SU-DHL-6 (cell line): Measurements from ENCODE around the gene KRT73.

Experiments used
- H2AFZ ChIP-seq: fragments of 200-600 bp; sonication (generic); 2 replicates; pipeline ENCODE4 v1.6.1; 2014; ENCODE audit warnings: low read depth, mild to moderate bottlenecking, moderate library complexity, mixed read lengths, antibody characterized with exemption, low read length; ENCODE audit not compliant: severe bottlenecking
- H3F3A ChIP-seq: fragments of 200-600 bp; shearing (Covaris generic); 2 replicates; pipeline ENCODE4 v1.6.0; 2016; ENCODE audit warnings: antibody characterized with exemption, mild to moderate bottlenecking; ENCODE audit not compliant: insufficient read depth
- H3K27ac ChIP-seq: fragments of 200-600 bp; sonication (generic); 2 replicates; pipeline ENCODE4 v1.5.1; 2016; ENCODE audit warnings: low read depth, mild to moderate bottlenecking, low read length, moderate library complexity, mixed read lengths
- H3K27me3 ChIP-seq: fragments of 200-600 bp; sonication (generic), shearing (Covaris generic); 2 replicates; pipeline ENCODE4 v1.6.0; 2014; ENCODE audit warnings: mild to moderate bottlenecking, low read length
- H3K36me3 ChIP-seq: fragments of 200-600 bp; sonication (generic); 2 replicates; pipeline ENCODE4 v1.6.1; 2014; ENCODE audit warnings: mild to moderate bottlenecking, low read length, mixed read lengths
- H3K4me2 ChIP-seq: fragments of 300-600, 200-600 bp; shearing (Covaris generic), sonication (generic); 2 replicates; pipeline ENCODE4 v1.6.0; 2014; ENCODE audit warnings: low read length, low read depth, mild to moderate bottlenecking; ENCODE audit not compliant: poor library complexity, severe bottlenecking
- H3K4me3 ChIP-seq: fragments of 200-600 bp; sonication (generic); 2 replicates; pipeline ENCODE4 v1.5.1; 2014; ENCODE audit warnings: antibody characterized with exemption, low read length, mild to moderate bottlenecking, mixed read lengths; ENCODE audit not compliant: insufficient read depth, poor library complexity, severe bottlenecking
- H3K79me2 ChIP-seq: fragments of 200-600 bp; sonication (generic); 2 replicates; pipeline ENCODE4 v1.6.1; 2014; ENCODE audit warnings: mild to moderate bottlenecking, low read length, moderate library complexity; ENCODE audit not compliant: insufficient read depth
- H3K9ac ChIP-seq: fragments of 200-600 bp; sonication (generic); 2 replicates; pipeline ENCODE4 v1.7.0; 2014; ENCODE audit warnings: mild to moderate bottlenecking, low read length
- H3K9me2 ChIP-seq: fragments of 200-600 bp; sonication (generic); replicated peaks from 2 replicates; pipeline ENCODE4 v1.6.1; 2014; ENCODE audit warnings: low read length; ENCODE audit not compliant: insufficient read depth
- H3K9me3 ChIP-seq: fragments of 200-600 bp; sonication (generic); 2 replicates; pipeline ENCODE4 v1.6.1; 2014; ENCODE audit warnings: low read length, mixed read lengths; ENCODE audit not compliant: insufficient read depth
- H4K20me1 ChIP-seq: fragments of 200-600 bp; sonication (generic); 2 replicates; pipeline ENCODE4 v1.6.1; 2014; ENCODE audit warnings: low read depth, mild to moderate bottlenecking, antibody characterized with exemption, low read length, moderate library complexity, mixed read lengths
- CTCF ChIP-seq: fragments of 200-600 bp; sonication (generic); IDR thresholded peaks from one replicate; pipeline ENCODE4 v1.5.1; 2017; ENCODE audit warnings: antibody characterized with exemption, mild to moderate bottlenecking, low read length, moderate library complexity; ENCODE audit not compliant: insufficient read depth, poor library complexity, severe bottlenecking
- EZH2phosphoT487 ChIP-seq: fragments of 200-600 bp; sonication (generic), shearing (Covaris generic); conservative IDR thresholded peaks from 2 replicates; pipeline ENCODE4 v1.6.1; 2018; ENCODE audit warnings: mild to moderate bottlenecking, antibody characterized with exemption, low read length, moderate library complexity, mixed read lengths

Gene KRT73

DNA sequence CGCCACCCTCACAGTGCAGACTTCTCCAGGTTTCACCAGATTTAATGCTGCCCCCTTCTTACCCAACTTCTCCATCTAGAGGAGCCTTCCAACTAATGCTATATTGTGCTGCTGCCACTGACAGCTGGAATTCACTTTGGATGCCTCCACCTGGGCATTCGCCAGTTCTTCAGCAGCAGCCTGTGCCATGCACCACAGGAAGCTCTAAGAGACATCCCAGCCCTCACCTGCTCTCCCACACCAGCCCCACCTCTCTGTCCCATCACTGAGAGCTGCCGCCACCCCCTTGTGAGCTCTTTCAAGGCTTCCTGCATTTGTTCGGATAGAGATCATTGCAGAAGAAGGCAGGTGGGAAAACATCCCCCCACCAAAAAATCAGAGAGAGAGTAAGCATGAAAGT, 38.3 kb upstream of the KRT73 start:
- Histone ChIP-seq H3K27me3 (no peaks in the 10 kb centered on the region), H3K4me3 (no peak overlapping the region)

GRCh38 chr12:52655720-52656124, 37.4 kb upstream of the KRT73 start:
- no peak overlapping the region for H3K4me2 ChIP-seq
- H3K9ac ChIP-seq, result no peak overlapping the region
- no peak overlapping the region for H3K4me3 ChIP-seq
- H3F3A ChIP-seq, result no peaks in the 10 kb centered on the region
- no peaks in the 10 kb centered on the region for H3K27me3 ChIP-seq
- TF ChIP-seq EZH2phosphoT487, result no peak
- TF ChIP-seq CTCF, result no peak
- no peak overlapping the region for H2AFZ ChIP-seq
- no peaks in the 10 kb centered on the region for H3K36me3 ChIP-seq
- no peaks in the 10 kb centered on the region for H3K9me3 ChIP-seq
- no peaks in the 10 kb centered on the region for H4K20me1 ChIP-seq
- H3K79me2 ChIP-seq, result no peaks in the 10 kb centered on the region
- no peak overlapping the region for H3K27ac ChIP-seq
- H3K9me2 ChIP-seq, result no peaks in the 10 kb centered on the region

More for the DNA sequence above, 38.3 kb upstream of the KRT73 start:
- Histone ChIP-seq H3K79me2 (no peaks in the 10 kb centered on the region), H3K27ac (no peak overlapping the region), H4K20me1 (no peaks in the 10 kb centered on the region), H3K36me3 (no peaks in the 10 kb centered on the region), H3K9ac (no peak overlapping the region), H3K9me2 (no peaks in the 10 kb centered on the region), H3K9me3 (no peaks in the 10 kb centered on the region), H3F3A (no peaks in the 10 kb centered on the region), H2AFZ (no peak overlapping the region), H3K4me2 (no peak overlapping the region)
- TF ChIP-seq CTCF, result no peak
- no peak for TF ChIP-seq EZH2phosphoT487

DNA sequence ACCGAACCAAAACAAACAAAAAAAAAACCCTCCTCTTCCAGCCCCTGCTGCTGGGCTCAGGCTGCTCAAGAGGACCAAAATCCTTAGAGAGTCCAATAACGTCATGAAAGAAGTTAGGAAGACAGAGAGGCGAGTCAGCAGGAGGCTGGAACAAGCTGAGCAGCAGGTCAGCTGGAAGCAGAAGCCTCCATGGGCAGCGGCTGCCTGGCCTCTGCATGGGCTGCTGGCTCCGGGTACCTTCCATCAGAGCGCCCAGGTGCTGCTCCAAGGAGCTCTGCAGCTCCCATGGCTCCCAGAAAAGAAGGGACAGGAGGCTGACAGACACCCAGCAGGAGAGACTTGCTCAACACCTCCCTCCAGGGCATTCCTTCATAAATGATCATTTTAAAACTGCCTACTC, 36.9 kb upstream of the KRT73 start:
- Histone ChIP-seq H3K9me2 (no peaks in the 10 kb centered on the region), H3K36me3 (no peaks in the 10 kb centered on the region), H3K27me3 (no peaks in the 10 kb centered on the region), H3K4me3 (no peak overlapping the region), H4K20me1 (no peaks in the 10 kb centered on the region), H2AFZ (no peak overlapping the region), H3K9me3 (no peaks in the 10 kb centered on the region), H3K27ac (no peak overlapping the region), H3K79me2 (no peaks in the 10 kb centered on the region), H3K4me2 (no peak overlapping the region), H3F3A (no peaks in the 10 kb centered on the region), H3K9ac (no peak overlapping the region)
- TF ChIP-seq EZH2phosphoT487, result no peak
- TF ChIP-seq CTCF, result no peak

DNA sequence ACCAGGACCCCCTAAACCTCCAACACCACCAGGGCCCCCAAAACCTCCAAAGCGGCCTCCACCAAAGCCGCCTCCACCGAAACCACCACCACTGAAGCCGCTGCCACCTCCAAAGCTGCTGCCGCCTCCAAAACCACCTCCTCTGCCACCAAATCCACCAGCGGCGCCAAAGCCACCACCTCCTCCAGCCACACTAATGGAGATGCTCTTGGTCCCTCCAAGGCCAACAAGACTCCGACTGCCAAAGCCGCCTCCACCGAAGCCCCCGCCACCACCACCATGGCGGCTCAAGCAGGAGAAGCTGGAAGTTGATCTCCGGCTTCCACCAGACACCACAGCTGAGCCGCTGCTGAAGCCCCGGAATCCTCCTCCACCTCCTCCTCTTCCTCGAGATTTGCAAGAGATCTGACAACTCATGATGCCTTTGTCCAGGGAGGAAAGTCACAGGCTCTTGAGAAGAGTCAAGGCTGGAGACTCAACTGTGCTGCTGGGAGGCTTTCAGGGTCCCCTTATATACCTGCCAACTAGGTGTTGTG, 33.4 kb upstream of the KRT73 start, which contains the start of gene KRT2:
Gene KRT2 (minus strand): TSS at position 486 of the 536 bp plus-strand sequence. CDS start 69 bp downstream, at position 417.
- no peak for TF ChIP-seq EZH2phosphoT487
- TF ChIP-seq CTCF, result no peak
- H3K4me3 ChIP-seq, result no peak within 1 kb of the TSS
- H3K27me3 ChIP-seq, result no peaks in the 10 kb centered on the region
- H3F3A ChIP-seq, result no peaks in the 10 kb centered on the region
- H3K36me3 ChIP-seq, result no peaks in the 10 kb centered on the region
- no peaks in the 10 kb centered on the region for H3K9me2 ChIP-seq
- H4K20me1 ChIP-seq, result no peaks in the 10 kb centered on the region
- H3K9ac ChIP-seq, result no peak within 1 kb of the TSS
- no peaks in the 10 kb centered on the region for H3K79me2 ChIP-seq
- H3K4me2 ChIP-seq, result no peak within 1 kb of the TSS
- no peak within 1 kb of the TSS for H3K27ac ChIP-seq
- no peaks in the 10 kb centered on the region for H3K9me3 ChIP-seq
- H2AFZ ChIP-seq, result no peak within 1 kb of the TSS
